SK-N-MC (cell line): ENCODE results near the gene NBPF1.
"Not testable (repeated sequence)": the region's sequence is repeated elsewhere in the genome, so short reads cannot be mapped to it uniquely, and the experiment has no call there.

Experiments used
- EZH2 ChIP-seq: fragments of 200-600 bp; sonication (generic); IDR thresholded peaks from one replicate; pipeline ENCODE4 v1.6.1; 2017; ENCODE audit warnings: antibody characterized with exemption
- POLR2AphosphoS5 ChIP-seq: IDR thresholded peaks from 2 replicates; pipeline ENCODE4 v1.6.1; 2012; ENCODE audit warnings: mild to moderate bottlenecking, low read depth, low read length, borderline replicate concordance

DNA sequence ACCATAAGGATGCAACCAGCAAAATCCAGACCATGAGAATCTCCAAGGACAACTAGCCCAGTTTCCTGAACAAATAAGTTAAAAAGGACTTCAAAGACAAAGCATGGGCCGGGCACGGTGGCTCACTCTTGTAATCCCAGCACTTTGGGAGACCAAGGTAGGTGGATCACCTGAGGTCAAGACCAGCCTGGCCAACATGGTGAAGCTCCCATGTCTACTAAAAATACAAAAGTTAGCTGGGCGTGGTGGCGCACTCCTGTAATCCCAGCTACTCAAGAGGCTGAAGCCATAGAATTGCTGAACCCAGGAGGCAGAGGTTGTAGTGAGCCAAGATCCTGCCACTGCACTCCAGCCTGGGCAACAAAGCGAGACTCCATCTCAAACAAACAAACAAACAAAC is 22.6 kb upstream of the NBPF1 start:
- TF ChIP-seq EZH2, POLR2AphosphoS5: not testable (repeated sequence)
